Left ventricle myocardium superior (tissue), 1 donor: ENCODE results near the gene AP2S1. TPM values are rescaled to one million over a fixed set of nuclear protein-coding genes. Genes with fewer than 3 reads are reported as not detected.
"Not testable (repeated sequence)": the region's sequence is repeated elsewhere in the genome, so short reads cannot be mapped to it uniquely, and the experiment has no call there.

Experiments
- ATAC-seq: fragments of 200-7000 bp; cut with Tn5 transposase; one replicate; pipeline ENCODE4 v1.9.1; 2020; ENCODE audit warnings: mild to moderate bottlenecking, moderate library complexity
- DNase-seq: peaks from one replicate; pipeline ENCODE4 v3.0.0-alpha.2; 2020
- intact Hi-C: fragments of 100-400 bp; cut with micrococcal nuclease; formaldehyde crosslinking; loops from one replicate; pipeline ENCODE4 v1.11.0; 2022
- total RNA-seq: library from RNA; stranded (reverse); fragmentation: NEBNext Ultra II Directional; extraction: Animal tissue kit (Norgen Biotek cat#: 25700); gene quantifications from one replicate; pipeline ENCODE4 v1.2.1, GENCODE V29; 2021
- donor health status: DM: no; HTN: yes; CAD: no; lungs with severe emphysema.

Gene AP2S1
- total RNA-seq, 1 donor from 2014 or later: 85.2 TPM

DNA sequence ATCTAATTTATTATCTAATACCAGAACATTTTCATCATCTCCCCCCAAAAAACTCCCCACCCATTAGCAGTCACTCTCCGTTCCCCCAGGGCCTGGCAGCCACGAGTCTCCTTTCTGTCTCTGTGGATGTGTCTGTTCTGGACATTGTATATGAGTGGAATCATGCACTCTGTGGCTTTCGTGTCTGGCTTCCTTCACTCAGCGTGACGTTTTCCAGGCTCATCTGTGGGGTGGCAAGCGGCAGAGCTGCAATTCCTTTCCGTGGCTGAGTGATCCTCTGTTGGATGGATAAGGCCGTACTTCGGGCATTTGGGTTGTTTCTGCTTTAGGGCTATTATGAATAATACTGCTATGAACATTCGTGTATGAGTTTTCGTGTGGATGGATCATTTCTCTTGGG, 3.1 kb downstream of the AP2S1 start:
- no peak for DNase-seq
- ATAC-seq: no peak
- intact Hi-C loops: no loop called here

- ATAC-seq (no peak), DNase-seq (peak; percentile 46)
- intact Hi-C loops: no loop called here
Observed at GRCh38 chr19:46845959-46846459, 4.6 kb downstream of the AP2S1 start.

DNA sequence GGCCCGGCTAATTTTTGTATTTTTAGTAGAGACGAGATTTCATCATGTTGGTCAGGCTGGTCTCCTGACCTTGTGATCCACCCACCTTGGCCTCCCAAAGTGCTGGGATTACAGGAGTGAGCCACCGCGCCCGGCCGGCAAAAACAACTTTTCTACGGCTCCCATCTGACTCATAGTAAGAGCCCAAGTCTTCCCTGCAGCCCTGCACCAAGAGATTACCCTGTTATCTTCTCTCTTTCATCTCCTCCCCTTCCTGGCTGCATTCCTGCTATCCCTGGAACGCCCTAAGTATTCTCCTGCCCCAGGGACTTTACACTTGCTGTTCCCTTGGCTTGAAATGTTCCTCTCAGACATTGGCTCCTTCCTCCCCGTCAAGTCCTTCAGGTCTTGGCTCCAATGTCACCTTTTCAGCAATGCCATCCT, 6.6 kb downstream of the AP2S1 start:
- DNase-seq (no peak), ATAC-seq (no peak)
- intact Hi-C loops: loop anchor here (5.0 kb wide), 1 partner anchor 87 kb away; no protein-coding TSS in a partner anchor

DNA sequence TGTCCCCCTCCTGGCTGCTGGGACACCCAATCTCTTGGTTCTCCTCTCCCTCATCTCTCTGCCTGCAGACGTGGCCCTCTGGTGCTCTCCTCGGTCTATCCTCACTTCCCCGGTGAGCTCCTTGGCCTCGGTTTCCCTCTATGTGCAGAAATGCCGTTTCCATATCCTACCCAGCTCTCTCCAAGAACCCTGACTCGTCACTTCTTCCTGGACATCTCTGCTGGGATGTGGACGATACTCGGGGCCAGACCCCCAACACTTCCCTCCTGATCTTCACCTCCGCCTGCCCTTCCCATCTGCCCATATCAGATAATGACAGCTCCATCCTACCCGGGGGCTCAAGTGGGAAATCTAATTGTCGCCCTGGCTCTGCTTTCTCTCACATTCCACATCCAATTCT, 7.9 kb downstream of the AP2S1 start:
- DNase-seq (no peak), ATAC-seq (no peak)
- intact Hi-C loops: loop anchor here (5.0 kb wide), 1 partner anchor 85 kb away; no protein-coding TSS in a partner anchor

DNA sequence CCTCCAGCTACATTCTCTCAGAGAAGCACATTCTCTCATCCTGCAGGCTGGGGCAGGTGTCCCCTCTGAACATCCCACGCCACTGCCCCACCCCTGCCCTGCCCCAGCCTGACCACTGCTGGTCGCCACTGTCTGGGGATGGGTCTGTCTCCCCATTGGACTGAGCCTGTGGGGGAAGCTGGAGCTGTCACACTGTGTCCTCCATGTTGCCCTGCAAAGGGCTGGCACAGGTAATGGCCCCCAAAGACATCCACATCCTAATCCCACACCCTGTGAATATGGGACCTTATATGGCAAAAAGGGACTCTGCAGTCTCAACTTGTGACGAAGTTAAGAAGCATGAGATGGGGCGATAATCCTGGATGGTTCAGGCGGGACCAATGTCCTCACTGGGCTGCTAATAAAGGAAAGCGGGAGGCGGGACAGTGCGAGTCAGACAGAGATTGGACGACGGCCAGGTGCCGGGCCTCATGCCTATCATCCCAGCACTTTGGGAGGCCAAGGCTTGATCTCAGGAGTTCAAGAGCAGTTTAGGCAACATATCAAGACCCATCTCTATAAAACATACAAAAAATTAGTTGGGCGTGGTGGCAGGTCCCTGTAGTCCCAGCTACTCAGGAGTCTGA, 9.1 kb downstream of the AP2S1 start:
- intact Hi-C loops: loop anchor here (5.0 kb wide), 1 partner anchor 84 kb away; no protein-coding TSS in a partner anchor
- peak; percentile 83 for DNase-seq
- peak; percentile 82 for ATAC-seq

- DNase-seq: peak; percentile 68
- peak; percentile 69 for ATAC-seq
- intact Hi-C loops: loop anchor here (5.0 kb wide), 1 partner anchor 83 kb away; no protein-coding TSS in a partner anchor
Observed at GRCh38 chr19:46840498-46840942, 10.1 kb downstream of the AP2S1 start.

DNA sequence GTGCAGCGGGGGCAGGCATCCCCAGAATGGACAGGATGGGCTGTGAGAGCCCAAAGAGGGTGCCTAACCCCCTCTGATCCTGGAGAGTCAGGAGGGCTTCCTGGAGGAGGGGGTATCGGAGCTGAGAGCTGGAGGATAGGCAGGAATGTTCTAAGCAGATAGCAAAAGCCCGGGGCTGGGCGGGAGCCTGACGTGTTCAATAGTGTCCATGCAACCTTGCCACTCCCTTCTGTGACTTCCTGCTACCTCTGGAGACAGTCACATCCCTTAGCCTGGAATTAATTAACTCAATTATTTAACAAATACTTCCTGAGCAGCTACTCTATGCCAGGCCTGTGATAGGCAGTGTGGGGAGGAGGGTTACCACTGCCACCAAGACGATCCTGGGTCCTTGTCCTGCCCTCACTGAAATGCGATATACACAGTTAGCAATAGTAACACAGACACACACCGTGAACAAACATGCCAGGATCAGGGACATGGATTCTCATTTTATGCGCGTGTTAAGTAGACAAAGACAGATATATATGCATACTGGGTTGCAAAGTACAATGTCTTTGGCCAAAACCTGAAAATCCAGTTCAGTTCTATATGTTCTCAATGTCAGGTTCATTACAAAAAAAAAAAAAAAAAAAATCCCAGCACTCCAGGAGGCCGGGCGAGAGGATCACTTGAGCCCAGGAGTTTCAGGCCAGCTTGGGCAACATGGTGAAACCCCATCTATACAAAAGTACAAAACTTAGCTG, 10.7 kb downstream of the AP2S1 start:
- intact Hi-C loops: loop anchor here (5.0 kb wide), 1 partner anchor 83 kb away; no protein-coding TSS in a partner anchor
- DNase-seq (no peak), ATAC-seq (no peak)

- DNase-seq (peak; percentile 41), ATAC-seq (no peak)
- intact Hi-C loops: no loop called here
Observed at GRCh38 chr19:46838160-46838559, 12.5 kb downstream of the AP2S1 start.

GRCh38 chr19:46834984-46835383, 15.7 kb downstream of the AP2S1 start:
- ATAC-seq (no peak), DNase-seq (no peak)
- intact Hi-C loops: no loop called here

DNA sequence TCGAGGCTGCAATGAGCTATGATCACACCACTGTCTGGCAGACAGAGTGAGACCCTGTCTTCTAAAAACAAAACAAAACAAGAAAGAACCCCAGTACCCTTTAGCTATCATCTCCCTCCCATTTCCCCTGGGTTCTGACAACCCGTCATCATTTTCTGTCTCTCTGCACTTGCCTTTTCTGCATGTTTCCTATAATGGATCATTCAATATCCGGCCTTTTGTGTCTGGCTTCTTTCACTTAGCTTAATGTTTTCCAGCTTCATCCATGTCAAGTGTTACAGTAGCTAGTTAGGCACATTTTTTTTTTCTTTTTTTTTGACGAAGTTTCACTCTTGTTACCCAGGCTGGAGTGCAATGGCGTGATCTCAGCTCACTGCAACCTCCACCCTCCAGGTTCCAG, 16.5 kb downstream of the AP2S1 start:
- no peak for ATAC-seq

GRCh38 chr19:46830864-46831263, 19.8 kb downstream of the AP2S1 start:
- no peak for ATAC-seq
- intact Hi-C loops: no loop called here
- DNase-seq: no peak

More for the DNA sequence above, 16.5 kb downstream of the AP2S1 start:
- intact Hi-C loops: no loop called here
- no peak for DNase-seq

DNA sequence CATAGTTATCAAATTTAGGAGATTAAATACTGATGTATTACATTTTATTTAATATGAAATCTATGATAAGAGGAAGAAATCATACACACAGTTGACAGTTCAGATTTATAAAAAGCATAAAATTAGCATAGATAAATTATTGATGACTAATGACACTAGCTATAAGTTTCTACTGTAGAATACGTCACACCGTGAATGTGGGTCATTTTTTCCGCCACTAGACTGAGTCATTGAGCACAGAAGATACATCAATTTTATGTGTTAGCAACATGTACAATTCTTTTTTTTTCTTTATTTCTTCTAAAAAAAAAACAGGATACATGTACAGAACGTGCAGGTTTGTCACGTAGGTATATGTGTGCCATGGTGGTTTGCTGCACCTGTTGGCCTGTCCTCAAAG, 22.2 kb downstream of the AP2S1 start:
- DNase-seq (no peak), ATAC-seq (no peak)
- intact Hi-C loops: loop anchor here (10.0 kb wide), 1 partner anchor 64 kb away; no protein-coding TSS in a partner anchor

DNA sequence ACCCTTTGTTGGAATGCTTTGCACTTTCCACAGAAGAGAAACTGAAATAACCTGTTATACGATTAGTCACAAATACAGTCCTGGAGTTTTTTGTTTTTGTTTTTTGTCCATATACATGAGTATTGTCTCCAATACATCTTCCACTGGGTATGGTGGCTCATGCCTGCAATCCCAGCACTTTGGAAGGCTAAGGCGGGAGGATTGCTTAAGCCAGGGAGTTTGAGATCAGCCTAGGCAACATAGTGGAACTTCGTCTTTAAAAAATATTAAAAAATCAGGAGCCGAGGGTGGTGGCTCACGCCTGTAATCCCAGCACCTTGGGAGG, 25.0 kb downstream of the AP2S1 start:
- no peak for DNase-seq
- intact Hi-C loops: loop anchor here (10.0 kb wide), 1 partner anchor 61 kb away; no protein-coding TSS in a partner anchor
- ATAC-seq: no peak

- DNase-seq (no peak), ATAC-seq (peak; percentile 59)
- intact Hi-C loops: loop anchor here (10.0 kb wide), 1 partner anchor 60 kb away; no protein-coding TSS in a partner anchor
Observed at GRCh38 chr19:46824890-46825730, 25.5 kb downstream of the AP2S1 start.

- DNase-seq (no peak), ATAC-seq (no peak)
- intact Hi-C loops: loop anchor here (10.0 kb wide), 1 partner anchor 58 kb away; no protein-coding TSS in a partner anchor
Observed at GRCh38 chr19:46823049-46823448, 27.6 kb downstream of the AP2S1 start.

DNA sequence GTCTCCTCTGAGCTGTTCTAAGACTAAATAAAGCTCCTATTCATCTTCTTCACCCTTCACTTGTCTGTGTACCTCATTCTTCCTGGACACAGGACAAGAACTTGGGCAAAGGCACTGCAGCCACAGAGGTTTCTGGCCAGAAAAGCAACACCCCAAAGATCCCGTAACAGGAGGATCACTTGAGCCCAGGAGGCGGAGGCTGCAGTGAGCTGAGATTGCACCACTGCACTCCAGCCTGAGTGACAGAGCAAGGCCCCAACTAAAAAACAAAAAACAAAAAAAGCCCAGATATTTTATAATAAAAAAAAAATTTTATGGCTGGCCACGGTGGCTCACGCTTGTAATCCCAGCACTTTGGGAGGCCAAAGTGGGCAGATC, 28.2 kb downstream of the AP2S1 start:
- DNase-seq: not testable (repeated sequence)
- intact Hi-C loops: loop anchor here (10.0 kb wide), 1 partner anchor 58 kb away; no protein-coding TSS in a partner anchor

GRCh38 chr19:46821512-46822409, 28.9 kb downstream of the AP2S1 start:
- peak; percentile 59 for ATAC-seq
- peak; percentile 54 for DNase-seq
- intact Hi-C loops: loop anchor here (10.0 kb wide), 1 partner anchor 57 kb away; no protein-coding TSS in a partner anchor

More for the DNA sequence above, 28.2 kb downstream of the AP2S1 start:
- not testable (repeated sequence) for ATAC-seq

GRCh38 chr19:46818812-46819211, 31.8 kb downstream of the AP2S1 start:
- intact Hi-C loops: no loop called here
- no peak for ATAC-seq

More at GRCh38 chr19:46818812-46819211, 31.8 kb downstream of the AP2S1 start:
- no peak for DNase-seq
